Endothelial cell (in vitro differentiated cells): Measurements from ENCODE around the gene KCNMB4. TPM values are rescaled to one million over a fixed set of nuclear protein-coding genes. Genes with fewer than 3 reads are reported as not detected.

Source experiments
- DNase-seq: peaks from one replicate; pipeline ENCODE4 v3.0.0; 2021; ENCODE audit warnings: low spot score
- H3K27ac Mint-ChIP-seq: one replicate; pipeline ENCODE4 v1.8.0; 2021; ENCODE audit warnings: mixed read lengths, inconsistent platforms; ENCODE audit not compliant: unreplicated experiment
- H3K27me3 Mint-ChIP-seq: one replicate; pipeline ENCODE4 v1.8.0; 2021; ENCODE audit warnings: mild to moderate bottlenecking, moderate library complexity, mixed read lengths, inconsistent platforms; ENCODE audit not compliant: unreplicated experiment
- H3K36me3 Mint-ChIP-seq: one replicate; pipeline ENCODE4 v1.8.0; 2021; ENCODE audit warnings: mild to moderate bottlenecking, low read depth, mixed read lengths, inconsistent platforms; ENCODE audit not compliant: unreplicated experiment
- H3K4me1 Mint-ChIP-seq: one replicate; pipeline ENCODE4 v1.8.0; 2021; ENCODE audit warnings: mild to moderate bottlenecking, mixed read lengths, inconsistent platforms; ENCODE audit not compliant: unreplicated experiment
- H3K4me3 Mint-ChIP-seq: one replicate; pipeline ENCODE4 v1.8.0; 2021; ENCODE audit warnings: mild to moderate bottlenecking, mixed read lengths, inconsistent platforms; ENCODE audit not compliant: unreplicated experiment
- H3K9me3 Mint-ChIP-seq: one replicate; pipeline ENCODE4 v1.8.0; 2021; ENCODE audit warnings: mixed read lengths, inconsistent platforms; ENCODE audit not compliant: unreplicated experiment
- total RNA-seq: library from RNA; stranded (reverse); fragmentation: NEBNext Ultra II Directional; extraction: Animal tissue kit (Norgen Biotek cat#: 25700); gene quantifications from one replicate; pipeline ENCODE4 v1.2.1, GENCODE V29; 2021; ENCODE audit not compliant: unreplicated experiment
- TF ChIP-seq, protein P1 (sequence below): fragments of 200-600 bp; sonication (generic); IDR thresholded peaks from one replicate; pipeline ENCODE4 v1.5.0; 2021; ENCODE audit warnings: antibody characterized with exemption; ENCODE audit not compliant: unreplicated experiment

KCNMB4 gene
- total RNA-seq, 1 donor from 2014 or later, result 17.4 TPM

DNA sequence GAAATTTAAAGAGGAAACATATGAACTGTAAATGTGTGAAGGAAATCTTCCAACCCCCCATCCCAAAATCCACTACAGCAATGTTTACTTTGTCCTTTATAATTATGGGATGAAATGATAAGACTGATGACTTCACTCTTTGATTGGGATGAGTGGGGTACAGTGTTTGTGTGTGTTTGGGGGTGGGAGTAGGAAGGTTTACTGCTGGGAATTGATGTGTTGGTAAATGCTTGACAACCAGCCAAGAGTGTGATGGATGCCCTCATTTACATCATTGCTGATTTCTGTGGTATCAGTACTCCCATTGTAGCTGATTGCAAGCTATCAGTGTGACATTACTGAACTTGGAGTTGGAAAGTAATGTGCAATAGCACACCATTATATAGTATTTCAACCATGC is 90.9 kb downstream of the KCNMB4 start:
- no peaks in the 10 kb centered on the region for H3K9me3 Mint-ChIP-seq
- TF ChIP-seq, protein P1, sequence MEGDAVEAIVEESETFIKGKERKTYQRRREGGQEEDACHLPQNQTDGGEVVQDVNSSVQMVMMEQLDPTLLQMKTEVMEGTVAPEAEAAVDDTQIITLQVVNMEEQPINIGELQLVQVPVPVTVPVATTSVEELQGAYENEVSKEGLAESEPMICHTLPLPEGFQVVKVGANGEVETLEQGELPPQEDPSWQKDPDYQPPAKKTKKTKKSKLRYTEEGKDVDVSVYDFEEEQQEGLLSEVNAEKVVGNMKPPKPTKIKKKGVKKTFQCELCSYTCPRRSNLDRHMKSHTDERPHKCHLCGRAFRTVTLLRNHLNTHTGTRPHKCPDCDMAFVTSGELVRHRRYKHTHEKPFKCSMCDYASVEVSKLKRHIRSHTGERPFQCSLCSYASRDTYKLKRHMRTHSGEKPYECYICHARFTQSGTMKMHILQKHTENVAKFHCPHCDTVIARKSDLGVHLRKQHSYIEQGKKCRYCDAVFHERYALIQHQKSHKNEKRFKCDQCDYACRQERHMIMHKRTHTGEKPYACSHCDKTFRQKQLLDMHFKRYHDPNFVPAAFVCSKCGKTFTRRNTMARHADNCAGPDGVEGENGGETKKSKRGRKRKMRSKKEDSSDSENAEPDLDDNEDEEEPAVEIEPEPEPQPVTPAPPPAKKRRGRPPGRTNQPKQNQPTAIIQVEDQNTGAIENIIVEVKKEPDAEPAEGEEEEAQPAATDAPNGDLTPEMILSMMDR, result no peak
- no peak for DNase-seq
- peaks cover 3% of the 10 kb centered on the region for H3K27me3 Mint-ChIP-seq
- no peak overlapping the region for H3K4me3 Mint-ChIP-seq
- H3K4me1 Mint-ChIP-seq, result no peaks in the 10 kb centered on the region
- no peaks in the 10 kb centered on the region for H3K36me3 Mint-ChIP-seq
- H3K27ac Mint-ChIP-seq, result no peak overlapping the region

DNA sequence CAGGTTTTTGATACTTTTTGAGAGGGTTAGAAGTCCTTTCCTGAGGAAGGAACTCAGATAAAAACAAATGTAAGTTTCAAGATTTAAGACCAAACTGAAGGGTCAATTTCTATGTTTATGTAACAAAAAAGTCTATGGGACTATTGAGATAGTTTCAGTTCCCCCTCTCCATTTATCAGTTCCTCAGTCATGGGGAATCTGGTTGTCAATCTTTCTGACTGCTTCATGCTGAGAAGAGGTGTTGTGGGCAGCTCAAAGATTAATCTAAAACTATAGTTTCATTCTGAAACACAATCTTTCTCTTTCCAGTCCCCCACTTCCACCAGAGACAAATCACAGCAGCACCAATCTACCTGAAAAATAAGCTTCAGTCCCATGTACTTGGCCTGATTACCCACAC is 93.7 kb downstream of the KCNMB4 start:
- H3K4me3 Mint-ChIP-seq, result no peak overlapping the region
- DNase-seq, result no peak
- H3K27ac Mint-ChIP-seq, result no peak overlapping the region
- TF ChIP-seq, protein P1, result no peak
- H3K27me3 Mint-ChIP-seq, result peaks cover 9% of the 10 kb centered on the region
- peaks cover 9% of the 10 kb centered on the region for H3K9me3 Mint-ChIP-seq
- peaks cover 9% of the 10 kb centered on the region for H3K36me3 Mint-ChIP-seq
- no peaks in the 10 kb centered on the region for H3K4me1 Mint-ChIP-seq

DNA sequence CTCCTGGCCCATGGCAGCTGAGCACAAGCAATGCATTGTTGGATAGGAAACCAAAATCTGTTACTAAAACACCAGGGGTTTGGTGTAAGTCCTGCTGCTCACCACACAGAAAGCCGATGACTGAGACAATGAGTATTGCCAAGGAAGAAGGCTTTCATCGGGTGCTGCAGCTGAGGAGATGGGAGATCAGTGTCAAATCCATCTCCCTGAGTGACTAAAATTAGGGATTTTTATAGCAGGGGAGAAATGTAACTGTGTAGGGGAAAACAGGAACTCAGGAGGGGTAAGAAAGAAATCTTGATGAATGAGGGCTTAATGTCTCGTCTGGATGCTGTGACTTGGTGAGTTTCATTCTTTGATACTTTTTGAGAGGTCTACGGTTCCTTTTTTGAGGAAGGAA is 97.9 kb downstream of the KCNMB4 start:
- no peak overlapping the region for H3K27ac Mint-ChIP-seq
- H3K9me3 Mint-ChIP-seq, result peaks cover 9% of the 10 kb centered on the region
- no peak overlapping the region for H3K4me3 Mint-ChIP-seq
- H3K4me1 Mint-ChIP-seq, result no peaks in the 10 kb centered on the region
- H3K27me3 Mint-ChIP-seq, result peaks cover 13% of the 10 kb centered on the region
- peaks cover 13% of the 10 kb centered on the region for H3K36me3 Mint-ChIP-seq
- no peak for DNase-seq
- TF ChIP-seq, protein P1, result no peak

DNA sequence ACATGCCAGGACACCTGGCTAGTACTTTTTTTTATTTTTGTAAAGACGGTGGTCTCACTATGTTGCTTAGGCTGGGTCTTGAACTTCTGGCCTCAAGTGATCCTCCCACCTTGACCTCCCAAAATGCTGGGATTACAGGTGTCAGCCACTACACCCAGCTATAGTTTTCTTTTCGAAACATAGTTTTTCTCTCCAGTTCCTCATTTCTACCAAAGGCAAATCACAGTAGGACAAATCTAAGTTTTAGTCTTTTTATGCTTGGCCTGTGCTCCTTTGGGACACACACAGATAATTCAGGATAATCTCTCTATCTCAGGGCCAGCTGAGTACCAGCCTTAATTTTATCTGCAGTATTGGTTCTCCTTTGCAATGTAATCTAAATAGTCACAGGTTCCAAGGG is 100.7 kb downstream of the KCNMB4 start:
- peaks cover 13% of the 10 kb centered on the region for H3K36me3 Mint-ChIP-seq
- no peak overlapping the region for H3K27ac Mint-ChIP-seq

DNA sequence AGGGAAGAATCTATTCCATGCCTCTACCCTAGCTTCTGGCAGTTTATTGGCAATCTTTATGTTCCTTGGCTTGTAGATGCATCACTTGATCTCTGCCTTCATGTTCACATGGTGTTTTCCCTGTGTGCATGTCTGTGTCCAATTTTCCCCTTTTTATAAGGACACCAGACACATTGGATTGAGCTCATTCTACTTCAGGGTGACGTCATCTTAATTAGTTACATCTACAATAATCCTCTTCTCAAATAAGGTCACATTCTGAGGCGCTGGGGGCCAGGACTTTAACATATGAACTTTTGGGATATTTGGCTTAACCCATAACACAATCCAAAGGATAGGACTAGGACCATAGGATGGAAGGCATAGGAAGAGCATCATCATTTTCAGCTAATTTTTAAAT is 101.4 kb downstream of the KCNMB4 start:
- H3K36me3 Mint-ChIP-seq, result peaks cover 13% of the 10 kb centered on the region
- no peak for DNase-seq
- no peak overlapping the region for H3K27ac Mint-ChIP-seq
- H3K4me3 Mint-ChIP-seq, result no peak overlapping the region
- peaks cover 12% of the 10 kb centered on the region for H3K27me3 Mint-ChIP-seq
- H3K9me3 Mint-ChIP-seq, result peaks cover 9% of the 10 kb centered on the region
- no peaks in the 10 kb centered on the region for H3K4me1 Mint-ChIP-seq
- TF ChIP-seq, protein P1, result no peak

More for the DNA sequence above, 100.7 kb downstream of the KCNMB4 start:
- Mint-ChIP-seq H3K4me3 (no peak overlapping the region), H3K9me3 (peaks cover 9% of the 10 kb centered on the region), H3K4me1 (no peaks in the 10 kb centered on the region), H3K27me3 (peaks cover 12% of the 10 kb centered on the region)
- DNase-seq, result no peak
- TF ChIP-seq, protein P1, result no peak
